GM21529 (cell line): ENCODE data around the gene HPSE.

ENCODE experiments used
- ATAC-seq: cut with Tn5 transposase; IDR thresholded peaks from one replicate; pipeline ENCODE4 v1.9.1; 2021; ENCODE audit not compliant: unreplicated experiment

Gene HPSE

DNA sequence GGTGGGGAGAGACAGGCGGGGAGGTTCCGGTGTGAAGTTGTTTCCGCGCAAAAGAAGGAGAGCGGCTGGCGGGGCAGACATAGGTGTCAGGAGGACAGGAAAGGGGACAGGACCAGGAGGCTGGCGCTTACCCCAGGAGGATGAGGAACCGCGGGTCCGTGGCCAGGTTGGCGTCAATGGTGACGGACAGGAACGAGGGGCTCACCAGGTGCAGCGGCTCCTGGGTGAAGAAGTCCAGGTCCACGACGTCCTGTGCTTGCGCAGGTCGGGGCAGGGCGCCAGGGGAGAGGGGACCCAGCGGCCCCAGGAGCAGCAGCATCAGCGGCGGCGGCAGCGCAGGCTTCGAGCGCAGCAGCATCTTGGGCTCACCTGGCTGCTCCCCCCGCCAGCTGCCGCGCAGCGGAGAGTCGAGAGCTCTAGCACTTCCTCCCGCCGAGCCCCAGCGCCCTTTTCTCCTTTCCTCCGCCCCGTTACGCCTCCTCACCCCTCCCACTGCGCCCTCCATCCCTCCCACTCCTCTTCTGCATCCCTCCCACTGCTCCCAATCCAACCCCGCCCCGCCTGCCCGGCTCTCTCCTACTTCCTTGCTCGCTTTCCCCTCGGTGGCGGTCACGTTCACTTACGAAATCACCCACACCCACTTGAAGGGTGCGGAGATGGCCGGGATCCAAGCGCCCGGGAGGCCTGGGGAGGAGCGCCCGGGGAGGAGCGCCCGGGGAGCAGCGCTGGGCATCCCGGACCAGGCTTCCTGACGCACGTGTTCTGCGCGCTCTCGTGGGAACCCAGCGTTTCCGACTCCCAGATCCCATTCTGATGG is at the start of gene HPSE:
HPSE (minus strand) TSS at position 424 of the 817 bp plus-strand sequence; CDS start at position 358, 66 bp downstream.
- peak; percentile 91 for ATAC-seq

DNA sequence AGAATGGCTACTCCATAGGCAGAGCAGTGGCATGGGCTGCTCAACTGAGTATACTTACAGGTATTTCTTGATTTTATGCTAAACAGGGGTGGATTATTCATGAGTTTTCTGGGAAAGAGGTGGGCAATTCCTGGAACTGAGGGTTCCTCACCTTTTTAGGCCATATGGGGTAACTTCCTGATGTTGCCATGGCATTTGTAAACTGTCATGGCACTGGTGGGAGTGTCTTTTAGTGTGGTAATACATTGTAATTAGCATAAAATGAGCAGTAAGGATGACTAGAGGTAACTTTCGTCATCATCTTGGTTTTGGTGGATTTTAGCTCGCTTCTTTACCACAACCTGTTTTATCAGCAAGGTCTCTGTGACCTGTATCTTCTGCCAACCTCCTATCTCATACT is 48.2 kb upstream of the HPSE start:
- ATAC-seq: no peak

DNA sequence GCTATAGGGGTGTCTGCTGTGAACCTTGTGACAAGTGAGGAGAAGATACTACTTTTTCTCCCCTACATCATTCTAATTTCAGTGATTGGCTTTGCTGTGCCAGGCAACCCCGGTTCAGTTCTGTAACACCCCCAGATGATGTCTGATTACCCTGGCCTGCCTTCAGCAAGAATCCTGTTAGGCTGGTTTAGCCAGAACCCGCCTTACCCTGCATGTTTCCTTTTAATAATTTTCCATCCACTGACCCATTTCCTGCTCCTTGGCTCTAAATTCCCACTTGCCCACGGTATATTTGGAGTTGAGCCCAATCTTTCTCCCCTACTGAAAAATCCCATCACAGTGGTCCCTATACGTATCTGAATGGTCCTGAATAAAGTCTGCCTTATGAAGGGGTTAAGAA is 46.5 kb upstream of the HPSE start:
- ATAC-seq: no peak

GRCh38 chr4:83378419-83378818 is 43.8 kb upstream of the HPSE start:
- ATAC-seq: no peak

DNA sequence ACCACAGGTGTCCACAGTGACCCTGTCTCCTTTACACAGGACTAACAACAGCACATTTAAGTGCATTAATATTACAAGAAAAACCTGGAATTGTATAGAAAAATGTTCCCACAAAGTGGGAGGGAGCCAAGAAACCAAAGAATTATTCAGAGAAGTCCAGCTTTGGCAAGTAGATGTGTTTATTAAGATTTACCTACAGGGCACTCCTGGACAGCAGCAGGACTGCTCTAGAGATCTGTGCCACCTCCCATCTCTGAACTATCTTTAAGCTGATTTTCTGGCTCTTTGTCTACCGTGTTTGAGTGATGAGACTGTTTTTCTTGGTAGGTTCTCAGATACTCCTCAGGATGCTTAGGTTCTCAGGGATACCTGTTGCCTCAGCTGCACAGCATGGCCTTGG is 38.3 kb upstream of the HPSE start:
- no peak for ATAC-seq

DNA sequence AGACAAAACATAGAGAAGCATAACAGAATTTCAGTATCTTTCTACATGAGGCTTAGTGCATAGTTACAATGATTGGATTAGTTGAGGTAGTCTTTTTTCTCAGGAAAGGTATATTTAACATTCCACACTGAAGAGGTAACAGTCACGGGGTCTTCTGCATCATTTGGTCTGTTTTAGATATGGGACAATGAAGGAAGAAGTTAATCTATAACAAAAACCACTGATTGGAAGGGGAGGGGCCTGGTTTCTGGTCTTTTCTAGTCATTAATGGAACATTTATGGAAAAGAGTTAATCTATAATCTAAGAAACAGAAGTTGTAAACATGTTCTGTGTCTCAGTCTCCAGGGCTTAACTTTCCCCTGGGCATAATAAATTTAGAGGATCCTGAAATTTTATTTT is 37.3 kb upstream of the HPSE start:
- no peak for ATAC-seq

- ATAC-seq: no peak
Observed at GRCh38 chr4:83371235-83371634, 36.6 kb upstream of the HPSE start.

DNA sequence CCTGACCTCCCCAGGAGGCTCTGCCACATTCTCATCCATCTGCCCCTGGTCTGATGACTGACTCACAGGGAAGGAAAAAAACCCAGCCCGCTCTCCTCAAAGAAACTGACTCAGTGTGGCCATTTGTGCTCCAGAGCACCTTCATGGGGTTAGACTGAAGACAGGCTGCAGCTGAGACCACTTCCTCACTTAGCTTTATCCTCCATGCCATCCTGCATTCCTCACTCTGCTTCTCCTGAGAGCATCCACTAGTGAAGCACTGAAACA is 35.9 kb upstream of the HPSE start:
- no peak for ATAC-seq

DNA sequence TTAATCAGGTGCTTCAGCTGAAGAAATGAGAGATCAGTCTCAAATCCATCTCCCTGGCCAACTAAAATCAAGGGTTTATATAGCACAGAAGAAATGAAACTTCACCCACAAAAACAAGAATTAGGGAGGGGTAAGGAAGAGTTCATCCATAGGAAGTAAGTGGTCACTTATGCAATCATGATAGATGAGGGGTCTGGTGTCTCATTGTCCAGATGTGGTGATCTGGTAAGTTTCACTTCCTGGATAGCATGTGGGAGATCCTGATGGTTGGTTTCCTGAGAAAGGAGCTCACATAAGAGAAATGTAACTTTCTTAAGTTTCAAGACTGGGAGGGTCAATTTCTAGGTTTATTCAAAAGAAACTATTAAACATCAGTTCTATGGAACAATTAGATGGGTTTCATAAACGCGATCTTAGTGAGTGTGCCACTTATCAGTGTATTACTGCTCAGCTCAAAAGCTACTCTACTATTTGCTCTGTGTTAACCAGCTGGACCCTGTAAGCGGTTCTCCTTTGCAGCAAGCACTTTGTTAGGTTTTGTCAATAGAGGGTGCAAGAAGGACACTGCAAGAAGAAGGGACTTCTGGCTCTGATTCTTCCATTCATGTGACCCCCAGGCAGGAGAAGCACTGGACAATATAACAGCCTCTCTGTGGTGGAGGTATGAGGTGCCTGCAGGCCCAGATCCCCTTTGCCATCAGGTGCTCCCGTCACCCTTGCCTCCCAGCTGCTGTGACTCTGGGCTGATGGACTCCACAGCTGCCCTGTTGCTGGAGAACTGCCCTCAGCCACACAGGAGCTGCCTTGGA is 35.4 kb upstream of the HPSE start:
- no peak for ATAC-seq

GRCh38 chr4:83364312-83364711 is 29.7 kb upstream of the HPSE start:
- no peak for ATAC-seq

DNA sequence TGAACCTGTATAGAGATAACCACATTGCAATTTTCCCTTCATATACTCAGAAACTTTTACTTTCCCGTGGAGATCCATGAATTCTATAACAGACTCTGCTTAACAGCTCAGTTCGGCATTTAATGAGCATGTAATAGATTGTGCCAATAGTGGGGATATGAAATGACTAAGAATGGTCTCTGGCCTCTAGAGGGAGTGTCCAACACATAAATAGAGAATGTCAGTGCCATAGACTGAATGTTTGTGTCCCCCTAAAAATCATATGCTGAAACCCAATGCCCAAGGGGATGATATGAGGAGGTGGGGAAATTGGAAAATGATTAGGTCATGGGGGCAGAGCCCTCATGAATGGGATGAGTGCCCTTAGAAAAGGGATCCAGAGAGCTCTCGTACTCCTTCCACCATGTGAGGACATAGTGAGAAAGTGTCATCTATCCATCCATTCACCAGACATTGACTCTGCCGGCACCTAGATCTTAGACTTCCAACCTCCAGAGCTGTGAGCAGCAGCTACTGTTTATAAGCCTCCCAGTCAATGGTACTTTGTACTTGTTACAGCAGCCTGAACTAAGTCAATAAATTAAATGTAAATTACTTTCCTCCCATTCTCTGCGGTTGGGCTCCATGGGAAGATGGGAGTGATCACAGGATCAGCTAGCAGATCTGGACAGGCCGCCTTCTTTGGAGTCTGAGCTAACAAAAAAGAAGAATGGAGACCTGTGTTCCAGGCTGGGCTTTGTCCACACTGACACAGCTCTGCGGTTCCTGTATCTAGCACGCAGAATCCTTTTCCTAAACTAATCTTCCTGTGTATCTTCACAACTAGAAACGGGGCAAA is 28.1 kb upstream of the HPSE start:
- ATAC-seq: peak; percentile 43

- ATAC-seq: no peak
Observed at GRCh38 chr4:83361416-83362103, 26.9 kb upstream of the HPSE start.

DNA sequence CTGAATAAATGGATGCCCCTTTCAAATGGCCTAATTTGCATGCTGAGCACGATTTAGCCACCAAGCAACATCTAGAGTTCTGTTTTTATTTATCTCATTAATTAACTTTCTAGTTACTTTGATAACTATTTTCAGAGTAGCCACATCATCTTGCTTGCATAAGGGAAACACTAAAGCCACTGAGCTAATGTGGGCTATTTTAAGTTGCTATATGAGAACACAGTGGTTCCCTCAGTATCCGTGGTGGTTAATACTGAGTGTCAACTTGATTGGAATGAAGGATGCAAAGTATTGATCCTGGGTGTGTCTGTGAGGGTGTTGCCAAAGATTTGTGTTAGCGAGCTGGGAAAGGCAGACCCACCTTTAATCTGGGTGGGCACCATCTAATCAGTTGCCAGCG is 25.4 kb upstream of the HPSE start:
- no peak for ATAC-seq

GRCh38 chr4:83358410-83358809 is 23.8 kb upstream of the HPSE start:
- no peak for ATAC-seq

DNA sequence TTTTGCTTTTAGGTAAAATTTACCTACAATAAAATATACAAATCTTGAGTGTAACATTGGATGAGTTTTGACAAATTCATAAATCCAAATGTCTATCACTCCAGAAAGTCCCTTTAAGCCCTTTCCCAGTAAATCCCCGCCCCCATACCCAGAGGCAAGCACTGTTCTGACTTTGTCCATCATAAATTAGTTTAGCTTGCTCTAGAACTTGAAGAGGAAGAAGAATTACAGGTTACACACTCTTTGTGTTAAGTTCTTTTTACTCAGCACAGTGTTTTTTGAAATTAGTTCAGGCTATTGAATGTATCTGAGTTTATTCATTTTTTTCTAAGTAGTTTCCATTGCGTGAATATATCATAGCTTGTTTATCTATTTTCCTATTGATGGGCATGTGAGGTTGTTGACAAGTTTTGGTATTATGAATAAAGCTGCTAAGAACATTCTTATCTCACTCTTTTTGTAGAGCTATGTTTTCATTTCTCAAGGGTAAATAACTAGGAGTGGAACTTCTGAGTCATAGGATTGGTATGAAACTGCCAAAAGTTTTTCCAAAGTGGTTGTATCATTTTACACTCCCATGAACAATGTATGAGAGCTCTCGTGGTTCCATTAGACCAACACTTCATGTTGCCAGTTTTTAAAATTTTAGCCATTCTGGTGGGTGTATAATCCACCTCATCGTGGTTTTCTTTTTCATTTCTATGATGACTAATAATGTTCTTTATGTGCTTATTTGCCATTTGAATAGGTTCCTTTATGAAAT is 22.4 kb upstream of the HPSE start:
- peak; percentile 78 for ATAC-seq

- no peak for ATAC-seq
Observed at GRCh38 chr4:83353516-83353915, 18.9 kb upstream of the HPSE start.

GRCh38 chr4:83348074-83348473 is 13.4 kb upstream of the HPSE start:
- no peak for ATAC-seq

GRCh38 chr4:83342476-83342875 is 7.8 kb upstream of the HPSE start:
- ATAC-seq: no peak

GRCh38 chr4:83340692-83341343 is 6.2 kb upstream of the HPSE start:
- ATAC-seq: peak; percentile 70

DNA sequence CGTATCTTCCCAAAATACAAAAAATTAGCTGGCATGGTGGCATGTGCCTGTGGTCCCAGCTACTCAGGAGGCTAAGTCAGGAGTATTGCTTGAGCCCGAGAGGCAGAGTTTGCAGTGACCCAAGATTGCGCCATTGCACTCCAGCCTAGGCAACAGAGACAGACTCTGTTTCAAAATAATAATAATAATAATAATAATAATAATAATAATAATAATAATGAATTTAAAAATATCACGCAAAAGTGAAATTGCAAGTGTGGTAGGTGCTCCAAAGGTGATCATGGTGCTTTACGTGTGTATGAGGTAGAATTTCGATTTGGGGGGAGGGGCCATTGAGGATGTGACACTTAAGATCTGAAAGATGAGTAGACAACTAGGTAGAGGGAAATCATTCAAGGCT is 4.9 kb upstream of the HPSE start:
- ATAC-seq: no peak
